Fibroblast of skin of left biceps (primary cell): Measurements from ENCODE around the gene ARHGAP35.
"Not testable (repeated sequence)": the region's sequence is repeated elsewhere in the genome, so short reads cannot be mapped to it uniquely, and the experiment has no call there.

Source experiments
- DNase-seq, 2 experiments: peaks; one replicate each; pipeline ENCODE4 v3.0.0-alpha.2; 2013; ENCODE audit warnings: low read depth in 2 of 2

Gene ARHGAP35

GRCh38 chr19:46860846-46861690 lies at the start of gene ARHGAP35:
TSS of gene ARHGAP35 (plus strand) at chr19:46860997. CDS start at chr19:46918676, 57,679 bp downstream.
- no peak for DNase-seq

DNA sequence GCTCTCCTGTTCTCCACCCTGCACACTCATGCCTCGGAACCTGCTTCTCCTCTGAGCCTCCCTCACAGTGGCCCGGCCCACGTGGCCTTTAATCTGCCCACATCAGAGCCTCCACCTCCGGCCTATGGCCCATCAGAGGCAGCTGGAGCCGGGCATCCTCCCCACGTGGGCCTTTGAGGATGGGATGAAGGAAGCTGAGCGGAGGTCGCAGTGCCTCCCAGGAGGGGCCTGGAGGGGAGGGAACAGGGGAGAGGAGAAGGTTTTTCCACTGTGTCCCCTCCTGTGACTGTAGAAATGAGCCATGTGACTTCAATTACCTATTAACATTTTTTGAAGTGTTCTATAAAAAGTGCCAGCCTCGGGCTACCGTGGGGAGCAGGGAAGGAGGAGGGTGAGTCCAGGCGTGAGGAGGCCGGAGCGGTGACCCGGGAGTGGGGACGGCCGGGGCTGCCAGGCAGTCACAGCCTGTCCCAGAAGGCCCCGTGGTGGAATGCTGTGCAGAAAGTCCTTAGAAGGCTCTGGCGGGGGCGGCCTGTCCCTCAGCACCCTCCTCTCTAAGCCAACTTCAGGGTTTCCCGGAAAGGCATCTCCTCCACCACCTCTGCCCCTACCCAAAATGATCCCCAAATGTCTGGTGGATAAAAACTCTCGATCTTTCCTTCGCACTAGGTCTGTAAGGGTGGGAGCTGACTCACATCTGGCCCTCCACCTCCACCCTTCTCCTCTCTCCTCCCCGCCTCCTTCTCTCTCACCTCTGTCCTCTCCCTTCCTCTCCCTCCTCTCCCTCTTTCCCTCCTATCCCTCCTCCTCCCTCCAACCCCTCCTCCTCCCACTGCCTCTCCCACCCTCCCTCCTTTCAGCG lies 47.6 kb upstream of the ARHGAP35 start:
- no peak for DNase-seq

- DNase-seq = no peak
These were observed 46.9 kb upstream of the ARHGAP35 start for GRCh38 chr19:46813839-46814358.

- no peak for DNase-seq
These were observed 44.8 kb upstream of the ARHGAP35 start for GRCh38 chr19:46815833-46816627.

DNA sequence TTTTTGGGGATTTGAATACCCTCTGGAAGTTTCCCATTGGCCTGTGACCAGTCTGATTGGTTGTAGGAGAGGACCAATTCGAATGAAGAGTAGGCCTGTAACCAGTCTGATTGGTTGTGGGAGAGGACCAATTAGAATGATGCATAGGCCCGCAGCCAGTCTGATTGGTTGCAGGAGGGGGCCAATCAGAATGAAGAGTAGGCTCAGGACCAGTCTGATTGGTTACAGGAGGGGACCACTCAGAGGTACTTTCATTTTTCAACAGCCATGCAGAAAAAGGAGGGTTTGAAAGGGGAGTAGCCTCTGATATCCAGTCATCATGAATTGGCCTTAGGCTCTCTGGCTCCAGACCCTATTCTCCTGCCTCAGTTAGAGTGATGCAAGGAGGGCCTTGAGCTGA lies 42.0 kb upstream of the ARHGAP35 start:
- no peak for DNase-seq

GRCh38 chr19:46821512-46822409 lies 39.0 kb upstream of the ARHGAP35 start:
- DNase-seq = no peak

DNA sequence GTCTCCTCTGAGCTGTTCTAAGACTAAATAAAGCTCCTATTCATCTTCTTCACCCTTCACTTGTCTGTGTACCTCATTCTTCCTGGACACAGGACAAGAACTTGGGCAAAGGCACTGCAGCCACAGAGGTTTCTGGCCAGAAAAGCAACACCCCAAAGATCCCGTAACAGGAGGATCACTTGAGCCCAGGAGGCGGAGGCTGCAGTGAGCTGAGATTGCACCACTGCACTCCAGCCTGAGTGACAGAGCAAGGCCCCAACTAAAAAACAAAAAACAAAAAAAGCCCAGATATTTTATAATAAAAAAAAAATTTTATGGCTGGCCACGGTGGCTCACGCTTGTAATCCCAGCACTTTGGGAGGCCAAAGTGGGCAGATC lies 38.4 kb upstream of the ARHGAP35 start:
- DNase-seq = not testable (repeated sequence)

GRCh38 chr19:46823049-46823448 lies 37.7 kb upstream of the ARHGAP35 start:
- DNase-seq = no peak

DNA sequence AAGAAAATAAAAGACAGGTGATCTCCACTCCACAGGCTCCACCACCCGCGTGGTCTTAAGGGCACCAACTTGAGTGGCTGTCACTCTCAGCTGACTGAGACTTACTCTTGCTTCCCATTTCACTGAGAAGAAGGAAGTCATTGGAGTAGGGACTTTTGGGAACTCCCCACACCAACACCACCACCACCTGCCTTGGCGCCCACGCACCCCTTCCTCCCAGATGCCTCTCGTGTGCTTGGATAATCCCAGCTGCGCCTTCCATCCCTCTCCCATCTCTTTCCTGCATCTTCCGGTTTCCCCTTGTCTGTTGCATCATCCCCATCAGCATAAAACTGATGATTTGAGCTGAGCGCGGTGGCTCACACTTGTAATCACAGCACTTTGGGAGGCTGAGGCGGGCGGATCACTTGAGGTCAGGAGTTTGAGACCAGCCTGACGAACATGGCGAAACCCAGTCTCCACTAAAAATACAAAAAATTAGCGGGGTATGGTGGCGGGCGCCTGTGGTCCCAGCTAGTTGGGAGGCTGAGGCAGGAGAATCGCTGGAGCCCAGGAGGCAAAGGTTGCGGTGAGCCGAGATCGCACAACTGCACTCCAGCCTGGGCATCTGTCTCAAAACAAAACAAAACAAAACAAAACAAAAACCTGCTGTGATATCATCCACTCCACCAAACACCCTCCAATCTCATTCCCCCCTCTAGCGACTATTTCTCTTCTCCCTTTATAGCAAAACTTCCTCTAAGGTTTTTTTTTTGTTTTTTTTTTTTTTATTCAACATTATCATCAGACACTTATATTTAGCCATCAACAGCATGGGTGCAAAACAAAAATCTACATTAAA lies 35.7 kb upstream of the ARHGAP35 start:
- DNase-seq = no peak

DNA sequence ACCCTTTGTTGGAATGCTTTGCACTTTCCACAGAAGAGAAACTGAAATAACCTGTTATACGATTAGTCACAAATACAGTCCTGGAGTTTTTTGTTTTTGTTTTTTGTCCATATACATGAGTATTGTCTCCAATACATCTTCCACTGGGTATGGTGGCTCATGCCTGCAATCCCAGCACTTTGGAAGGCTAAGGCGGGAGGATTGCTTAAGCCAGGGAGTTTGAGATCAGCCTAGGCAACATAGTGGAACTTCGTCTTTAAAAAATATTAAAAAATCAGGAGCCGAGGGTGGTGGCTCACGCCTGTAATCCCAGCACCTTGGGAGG lies 35.1 kb upstream of the ARHGAP35 start:
- no peak for DNase-seq

DNA sequence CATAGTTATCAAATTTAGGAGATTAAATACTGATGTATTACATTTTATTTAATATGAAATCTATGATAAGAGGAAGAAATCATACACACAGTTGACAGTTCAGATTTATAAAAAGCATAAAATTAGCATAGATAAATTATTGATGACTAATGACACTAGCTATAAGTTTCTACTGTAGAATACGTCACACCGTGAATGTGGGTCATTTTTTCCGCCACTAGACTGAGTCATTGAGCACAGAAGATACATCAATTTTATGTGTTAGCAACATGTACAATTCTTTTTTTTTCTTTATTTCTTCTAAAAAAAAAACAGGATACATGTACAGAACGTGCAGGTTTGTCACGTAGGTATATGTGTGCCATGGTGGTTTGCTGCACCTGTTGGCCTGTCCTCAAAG lies 32.3 kb upstream of the ARHGAP35 start:
- no peak for DNase-seq

- no peak for DNase-seq
These were observed 29.9 kb upstream of the ARHGAP35 start for GRCh38 chr19:46830864-46831263.

DNA sequence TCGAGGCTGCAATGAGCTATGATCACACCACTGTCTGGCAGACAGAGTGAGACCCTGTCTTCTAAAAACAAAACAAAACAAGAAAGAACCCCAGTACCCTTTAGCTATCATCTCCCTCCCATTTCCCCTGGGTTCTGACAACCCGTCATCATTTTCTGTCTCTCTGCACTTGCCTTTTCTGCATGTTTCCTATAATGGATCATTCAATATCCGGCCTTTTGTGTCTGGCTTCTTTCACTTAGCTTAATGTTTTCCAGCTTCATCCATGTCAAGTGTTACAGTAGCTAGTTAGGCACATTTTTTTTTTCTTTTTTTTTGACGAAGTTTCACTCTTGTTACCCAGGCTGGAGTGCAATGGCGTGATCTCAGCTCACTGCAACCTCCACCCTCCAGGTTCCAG lies 26.7 kb upstream of the ARHGAP35 start:
- DNase-seq = no peak

DNA sequence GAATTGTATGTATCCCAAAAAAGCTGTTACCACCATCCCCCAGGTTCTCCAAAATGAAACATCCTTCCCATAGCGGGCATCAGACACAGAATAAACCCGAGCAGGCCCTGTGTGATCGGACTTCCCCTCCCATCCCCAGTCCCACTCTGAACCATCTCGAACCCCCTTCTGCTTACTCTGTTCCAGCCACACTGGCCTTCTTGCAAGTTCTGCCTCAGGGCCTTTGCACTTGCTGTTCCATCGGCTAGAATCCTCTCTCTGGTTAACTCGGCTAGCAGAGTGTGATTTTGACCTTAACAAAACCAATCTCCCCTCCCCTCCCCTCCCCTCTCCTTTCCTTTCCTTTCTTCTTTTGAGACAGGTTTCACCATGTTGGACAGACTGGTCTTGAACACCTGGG lies 25.8 kb upstream of the ARHGAP35 start:
- no peak for DNase-seq

DNA sequence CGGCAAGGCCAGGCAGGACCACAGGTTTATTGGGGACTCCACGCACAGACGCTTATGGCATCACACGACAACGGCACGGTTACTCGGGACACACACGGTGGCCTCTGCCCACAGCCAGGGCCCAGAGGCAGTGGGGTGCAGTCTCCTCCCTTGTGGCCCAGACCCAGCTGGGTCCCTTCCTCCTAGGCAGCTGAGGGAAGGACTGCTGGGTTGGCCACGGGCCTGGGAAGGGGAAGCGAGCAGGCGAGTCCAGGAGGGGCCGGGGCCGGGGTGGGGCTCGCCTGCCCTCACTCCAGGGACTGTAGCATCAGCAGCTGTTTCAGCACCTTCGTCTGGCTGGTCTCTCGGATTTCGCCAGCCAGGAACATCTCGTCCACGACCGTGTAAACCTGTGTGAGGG lies 22.6 kb upstream of the ARHGAP35 start:
- no peak for DNase-seq

GRCh38 chr19:46839752-46840497 lies 20.9 kb upstream of the ARHGAP35 start:
- no peak for DNase-seq

- peak in 1 of 2 experiments; percentile 39 for DNase-seq
These were observed 20.3 kb upstream of the ARHGAP35 start for GRCh38 chr19:46840498-46840942.

DNA sequence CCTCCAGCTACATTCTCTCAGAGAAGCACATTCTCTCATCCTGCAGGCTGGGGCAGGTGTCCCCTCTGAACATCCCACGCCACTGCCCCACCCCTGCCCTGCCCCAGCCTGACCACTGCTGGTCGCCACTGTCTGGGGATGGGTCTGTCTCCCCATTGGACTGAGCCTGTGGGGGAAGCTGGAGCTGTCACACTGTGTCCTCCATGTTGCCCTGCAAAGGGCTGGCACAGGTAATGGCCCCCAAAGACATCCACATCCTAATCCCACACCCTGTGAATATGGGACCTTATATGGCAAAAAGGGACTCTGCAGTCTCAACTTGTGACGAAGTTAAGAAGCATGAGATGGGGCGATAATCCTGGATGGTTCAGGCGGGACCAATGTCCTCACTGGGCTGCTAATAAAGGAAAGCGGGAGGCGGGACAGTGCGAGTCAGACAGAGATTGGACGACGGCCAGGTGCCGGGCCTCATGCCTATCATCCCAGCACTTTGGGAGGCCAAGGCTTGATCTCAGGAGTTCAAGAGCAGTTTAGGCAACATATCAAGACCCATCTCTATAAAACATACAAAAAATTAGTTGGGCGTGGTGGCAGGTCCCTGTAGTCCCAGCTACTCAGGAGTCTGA lies 19.2 kb upstream of the ARHGAP35 start:
- DNase-seq = no peak

DNA sequence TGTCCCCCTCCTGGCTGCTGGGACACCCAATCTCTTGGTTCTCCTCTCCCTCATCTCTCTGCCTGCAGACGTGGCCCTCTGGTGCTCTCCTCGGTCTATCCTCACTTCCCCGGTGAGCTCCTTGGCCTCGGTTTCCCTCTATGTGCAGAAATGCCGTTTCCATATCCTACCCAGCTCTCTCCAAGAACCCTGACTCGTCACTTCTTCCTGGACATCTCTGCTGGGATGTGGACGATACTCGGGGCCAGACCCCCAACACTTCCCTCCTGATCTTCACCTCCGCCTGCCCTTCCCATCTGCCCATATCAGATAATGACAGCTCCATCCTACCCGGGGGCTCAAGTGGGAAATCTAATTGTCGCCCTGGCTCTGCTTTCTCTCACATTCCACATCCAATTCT lies 18.0 kb upstream of the ARHGAP35 start:
- DNase-seq = no peak
